Tibial artery (tissue), 4 donors: ENCODE measurements around the gene CXorf58.
A peak's percentile ranks its signal among the peaks of the same experiment; 100 is the strongest.

Experiments used
- DNase-seq, 2 donors: peaks; one replicate each; pipeline ENCODE4 v3.0.0-alpha.2; 2019
- H3K27ac ChIP-seq, 2 donors: fragments of 200-600 bp; sonication (generic) in 1 of 2; 1 replicate in 1 of 2; 2 replicates in 1 of 2; pipeline ENCODE4 v1.5.1; 2018 to 2019; ENCODE audit warnings: mild to moderate bottlenecking in 1 of 2
- H3K27me3 ChIP-seq, 2 donors: fragments of 200-600 bp; sonication (generic) in 1 of 2; one replicate each; pipeline versions ENCODE4 v1.5.1 to v1.6.0; 2016 to 2019
- H3K36me3 ChIP-seq, 3 donors: fragments of 200-600 bp; sonication (generic) in 2 of 3; one replicate each; pipeline ENCODE4 v1.5.1; 2016 to 2019; ENCODE audit warnings: mild to moderate bottlenecking in 2 of 3
- H3K4me1 ChIP-seq, 4 donors: fragments of 200-600 bp; sonication (generic) in 2 of 4; 1 replicate in 3 of 4; 2 replicates in 1 of 4; pipeline ENCODE4 v1.5.1; 2016 to 2019
- H3K4me3 ChIP-seq, 2 donors: fragments of 200-600 bp; sonication (generic) in 1 of 2; 1 replicate in 1 of 2; 2 replicates in 1 of 2; pipeline ENCODE4 v1.5.1; 2018 to 2019; ENCODE audit warnings: mild to moderate bottlenecking in 2 of 2
- H3K9me3 ChIP-seq, 3 donors: fragments of 200-600 bp; sonication (generic) in 1 of 3; one replicate each; pipeline ENCODE4 v1.5.1; 2016 to 2019
- intact Hi-C: fragments of 100-400 bp; cut with DNase I; formaldehyde crosslinking; loops from one replicate; pipeline ENCODE4 v1.15.0; 2023; ENCODE audit warnings: low total_unique reads
- TF ChIP-seq, protein P1 (sequence below), 2 experiments: fragments of 200-600 bp in 1 of 2; fragments of 450-650 bp in 1 of 2; IDR thresholded peaks; one replicate each; pipeline ENCODE4 v1.5.1; 2017 to 2019; ENCODE audit warnings: antibody characterized with exemption in 2 of 2, mild to moderate bottlenecking in 1 of 2, moderate library complexity in 1 of 2

The CXorf58 gene

DNA sequence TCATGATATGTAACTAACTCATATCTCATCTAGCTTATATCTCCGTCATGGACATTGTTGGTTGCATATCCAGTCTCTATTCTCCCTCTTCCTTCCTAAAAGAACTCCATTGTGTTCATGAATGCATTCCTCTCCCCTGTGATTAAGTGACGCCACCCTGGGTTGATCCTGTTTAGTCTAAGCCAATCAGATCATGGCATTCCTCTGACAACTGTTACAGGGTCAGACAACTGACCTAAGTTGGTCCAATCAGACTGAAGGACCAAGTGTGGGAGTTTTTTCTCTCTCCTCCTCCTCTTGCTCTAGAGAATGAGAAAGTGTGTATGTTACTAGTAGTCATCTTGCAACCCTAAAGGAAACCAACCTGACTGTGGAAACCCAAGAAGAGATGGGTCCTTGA is 3.7 kb upstream of the CXorf58 start:
- H3K4me1 ChIP-seq: peaks cover 0 to 36% (median 6%) of the 10 kb centered on the region in 4 donors
- intact Hi-C loops: loop anchor here (5.0 to 10.0 kb wide), 3 partner anchors 151 to 251 kb away; partner anchors contain the start of gene EIF2S3
- TF ChIP-seq, protein P1, sequence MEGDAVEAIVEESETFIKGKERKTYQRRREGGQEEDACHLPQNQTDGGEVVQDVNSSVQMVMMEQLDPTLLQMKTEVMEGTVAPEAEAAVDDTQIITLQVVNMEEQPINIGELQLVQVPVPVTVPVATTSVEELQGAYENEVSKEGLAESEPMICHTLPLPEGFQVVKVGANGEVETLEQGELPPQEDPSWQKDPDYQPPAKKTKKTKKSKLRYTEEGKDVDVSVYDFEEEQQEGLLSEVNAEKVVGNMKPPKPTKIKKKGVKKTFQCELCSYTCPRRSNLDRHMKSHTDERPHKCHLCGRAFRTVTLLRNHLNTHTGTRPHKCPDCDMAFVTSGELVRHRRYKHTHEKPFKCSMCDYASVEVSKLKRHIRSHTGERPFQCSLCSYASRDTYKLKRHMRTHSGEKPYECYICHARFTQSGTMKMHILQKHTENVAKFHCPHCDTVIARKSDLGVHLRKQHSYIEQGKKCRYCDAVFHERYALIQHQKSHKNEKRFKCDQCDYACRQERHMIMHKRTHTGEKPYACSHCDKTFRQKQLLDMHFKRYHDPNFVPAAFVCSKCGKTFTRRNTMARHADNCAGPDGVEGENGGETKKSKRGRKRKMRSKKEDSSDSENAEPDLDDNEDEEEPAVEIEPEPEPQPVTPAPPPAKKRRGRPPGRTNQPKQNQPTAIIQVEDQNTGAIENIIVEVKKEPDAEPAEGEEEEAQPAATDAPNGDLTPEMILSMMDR (IDR thresholded peaks at IDR 0.05): no peak
- no peak overlapping the region for H3K27ac ChIP-seq
- no peak overlapping the region for H3K4me3 ChIP-seq
- H3K27me3 ChIP-seq: no peaks in the 10 kb centered on the region
- no peaks in the 10 kb centered on the region for H3K36me3 ChIP-seq
- no peaks in the 10 kb centered on the region for H3K9me3 ChIP-seq
- no peak for DNase-seq

DNA sequence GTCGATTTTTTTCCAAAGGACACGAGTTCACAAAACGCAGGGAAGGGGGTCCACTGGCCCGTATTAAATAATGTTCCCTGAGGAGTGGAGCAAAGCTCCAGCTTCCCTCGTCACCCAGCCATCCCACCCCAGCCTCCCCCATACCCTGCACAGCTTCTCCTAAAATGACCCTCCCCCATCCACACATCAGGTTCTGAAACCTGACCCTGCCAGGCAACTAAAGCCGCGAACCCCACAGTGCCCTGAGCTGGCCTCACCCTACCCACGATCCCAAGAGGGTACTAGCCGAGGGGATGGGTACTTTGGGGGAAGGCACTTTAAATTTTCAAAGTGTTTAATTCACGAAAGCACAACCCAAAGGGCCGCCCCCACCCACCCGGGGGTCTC is 702 bp upstream of the CXorf58 start:
- H3K27ac ChIP-seq: peak overlapping the region; percentile 78 to 89
- TF ChIP-seq, protein P1 (IDR thresholded peaks at IDR 0.05): no peak
- intact Hi-C loops: loop anchor here (2.0 to 10.0 kb wide), 3 partner anchors 118 to 248 kb away; partner anchors contain the start of gene EIF2S3
- H3K4me3 ChIP-seq: peak overlapping the region; percentile 64 to 70
- no peaks in the 10 kb centered on the region for H3K9me3 ChIP-seq
- no peaks in the 10 kb centered on the region for H3K27me3 ChIP-seq
- no peaks in the 10 kb centered on the region for H3K36me3 ChIP-seq
- H3K4me1 ChIP-seq: peaks cover 0 to 15% (median 3%) of the 10 kb centered on the region in 4 donors
- DNase-seq: no peak

GRCh38 chrX:23908219-23909004 is 606 bp downstream of the CXorf58 start:
- intact Hi-C loops: loop anchor here (10.0 kb wide), 2 partner anchors 146 to 246 kb away; partner anchors contain the start of gene EIF2S3
- no peak for DNase-seq
- H3K27me3 ChIP-seq: no peaks in the 10 kb centered on the region
- peaks cover 0 to 12% (median 2%) of the 10 kb centered on the region in 4 donors for H3K4me1 ChIP-seq
- H3K4me3 ChIP-seq: peak overlapping the region; percentile 64 to 70
- H3K27ac ChIP-seq: peak overlapping the region; percentile 78 to 89
- TF ChIP-seq, protein P1 (IDR thresholded peaks at IDR 0.05): no peak
- no peaks in the 10 kb centered on the region for H3K9me3 ChIP-seq
- H3K36me3 ChIP-seq: no peaks in the 10 kb centered on the region

GRCh38 chrX:23911126-23911835 is 3.5 kb downstream of the CXorf58 start:
- Histone ChIP-seq H3K4me3 (no peak overlapping the region), H3K27ac (no peak overlapping the region), H3K36me3 (no peaks in the 10 kb centered on the region), H3K9me3 (no peaks in the 10 kb centered on the region), H3K27me3 (no peaks in the 10 kb centered on the region), H3K4me1 (peaks cover 0 to 12% (median 2%) of the 10 kb centered on the region in 4 donors)
- intact Hi-C loops: no loop called here
- TF ChIP-seq, protein P1 (IDR thresholded peaks at IDR 0.05): no peak
- no peak for DNase-seq

DNA sequence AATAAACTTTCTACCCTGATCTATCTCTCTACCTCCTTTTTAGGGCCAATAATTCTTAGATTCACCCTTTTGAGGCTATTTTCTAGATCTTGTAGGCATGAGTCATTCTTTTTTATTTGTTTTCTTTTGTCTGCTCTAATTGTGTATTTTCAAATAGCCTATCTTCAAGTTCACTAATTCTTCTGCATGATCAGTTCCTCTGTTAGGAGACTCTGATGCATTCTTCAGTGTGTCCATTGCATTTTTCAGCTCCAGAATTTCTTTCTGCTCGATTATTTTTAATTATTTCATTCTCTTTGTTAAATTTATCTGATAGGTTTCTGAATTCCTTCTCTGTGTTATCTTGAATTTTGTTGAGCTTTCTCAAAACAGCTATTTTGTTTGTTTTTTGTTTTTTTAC is 11.3 kb downstream of the CXorf58 start:
- no peaks in the 10 kb centered on the region for H3K27me3 ChIP-seq
- TF ChIP-seq, protein P1 (IDR thresholded peaks at IDR 0.05): no peak
- H3K9me3 ChIP-seq: peaks cover 0 to 14% (median 0%) of the 10 kb centered on the region in 3 donors
- no peak for DNase-seq
- H3K4me1 ChIP-seq: no peaks in the 10 kb centered on the region
- intact Hi-C loops: no loop called here
- H3K4me3 ChIP-seq: no peak overlapping the region
- no peak overlapping the region for H3K27ac ChIP-seq
- H3K36me3 ChIP-seq: no peaks in the 10 kb centered on the region
